HCT116 (cell line): Measurements from ENCODE around the gene ZNF32. TPM values are rescaled to one million over a fixed set of nuclear protein-coding genes. Genes with fewer than 3 reads are reported as not detected.

Source experiments
- ATAC-seq: fragments of 200-7000 bp; cut with Tn5 transposase; 2 replicates; pipeline ENCODE4 v1.9.1; 2020; ENCODE audit warnings: mild to moderate bottlenecking, moderate library complexity
- BruUV-seq: library from RNA; stranded (reverse); fragments of 400-500 nt; replicated peaks from 2 replicates; lab custom pipeline; 2021; lab: Mats Ljungman, UMichigan
- CTCF ChIA-PET: fragments of 300-600 bp; sonication (Branson Sonifier 250); formaldehyde crosslinking; loops from one replicate; lab custom pipeline; 2021; ENCODE audit warnings: antibody characterized with exemption; lab: Charles Lee
- POLR2A ChIA-PET: fragments of 300-600, 350-600 bp; sonication (Branson Sonifier 250); formaldehyde crosslinking; loops from one replicate; lab custom pipeline; 2021; ENCODE audit warnings: antibody characterized with exemption; lab: Charles Lee
- RAD21 ChIA-PET, 2 experiments: fragments of 300-600 bp; sonication (Branson Sonifier 250); formaldehyde crosslinking; loops; one replicate each; lab custom pipeline; 2023; ENCODE audit warnings: low total read pairs in 2 of 2; ENCODE audit not compliant: uncharacterized antibody in 2 of 2, unreplicated experiment in 2 of 2, low non-redundant PET in 1 of 2; lab: Charles Lee
- DNase-seq: peaks from one replicate; pipeline ENCODE4 v3.0.0-alpha.2; 2010; ENCODE audit warnings: low read depth, low spot score
- H2AFZ ChIP-seq: fragments of 200-600 bp; shearing (Covaris generic), sonication (generic); 2 replicates; pipeline ENCODE4 v1.6.1; 2017; ENCODE audit warnings: low read depth, mixed run types, mixed read lengths, antibody characterized with exemption, low read length; ENCODE audit not compliant: poor library complexity, severe bottlenecking
- H3K27ac ChIP-seq: 2 replicates; pipeline ENCODE4 v1.5.1; 2012; ENCODE audit warnings: low read depth, low read length
- H3K27me3 ChIP-seq: fragments of 200-600 bp; sonication (generic); 2 replicates; pipeline ENCODE4 v1.6.1; 2016; ENCODE audit warnings: mixed run types, low read length, mixed read lengths; ENCODE audit not compliant: insufficient read depth
- H3K36me3 ChIP-seq, 2 experiments: fragments of 200-500 bp in 1 of 2; fragments of 200-600 bp in 1 of 2; sonication (Bioruptor generic) in 1 of 2; sonication (generic) in 1 of 2; 2 replicates each; pipeline versions ENCODE4 v1.5.1 to v1.6.1; 2014 to 2016; ENCODE audit warnings: low read length in 2 of 2, inconsistent platforms in 1 of 2, mixed read lengths in 1 of 2, mixed run types in 1 of 2; ENCODE audit not compliant: insufficient read depth in 2 of 2, control insufficient read depth in 1 of 2
- H3K4me1 ChIP-seq, 2 experiments: fragments of 200-600 bp in 1 of 2; sonication (generic) in 1 of 2; 2 replicates each; pipeline versions ENCODE4 v1.5.1 to v1.6.1; 2012 to 2017; ENCODE audit warnings: low read length in 2 of 2, inconsistent platforms in 1 of 2, mild to moderate bottlenecking in 1 of 2, mixed read lengths in 1 of 2, mixed run types in 1 of 2, moderate library complexity in 1 of 2; ENCODE audit not compliant: insufficient read depth in 2 of 2, control insufficient read depth in 1 of 2
- H3K4me2 ChIP-seq: fragments of 200-600 bp; sonication (generic); 2 replicates; pipeline ENCODE4 v1.6.1; 2017; ENCODE audit warnings: mixed run types, low read length, mixed read lengths
- H3K4me3 ChIP-seq, 2 experiments: fragments of 200-600 bp in 1 of 2; sonication (generic) in 1 of 2; replicated peaks in 1 of 2; 2 replicates each; pipeline ENCODE4 v1.5.1; 2011 to 2016; ENCODE audit warnings: low read length in 2 of 2, control low read depth in 1 of 2, low read depth in 1 of 2, mild to moderate bottlenecking in 1 of 2, mixed read lengths in 1 of 2, mixed run types in 1 of 2
- H3K79me2 ChIP-seq: fragments of 200-600 bp; sonication (generic); 2 replicates; pipeline ENCODE4 v1.6.1; 2017; ENCODE audit warnings: mild to moderate bottlenecking, mixed run types, low read length, moderate library complexity, mixed read lengths; ENCODE audit not compliant: insufficient read depth
- H3K9ac ChIP-seq: fragments of 200-600 bp; sonication (generic); 2 replicates; pipeline ENCODE4 v1.6.1; 2016; ENCODE audit warnings: low read length, mixed read lengths
- H3K9me2 ChIP-seq: fragments of 200-600 bp; sonication (generic), shearing (Covaris generic); 2 replicates; pipeline ENCODE4 v1.6.1; 2017; ENCODE audit warnings: mixed run types, mild to moderate bottlenecking, moderate library complexity; ENCODE audit not compliant: insufficient read depth
- H3K9me3 ChIP-seq, 2 experiments: fragments of 200-500 bp in 1 of 2; fragments of 200-600 bp in 1 of 2; sonication (Bioruptor generic) in 1 of 2; sonication (generic) in 1 of 2; 2 replicates each; pipeline ENCODE4 v1.6.1; 2014 to 2017; ENCODE audit warnings: low read length in 2 of 2, mixed read lengths in 2 of 2, inconsistent platforms in 1 of 2, low read depth in 1 of 2, mild to moderate bottlenecking in 1 of 2, mixed run types in 1 of 2, moderate library complexity in 1 of 2; ENCODE audit not compliant: control insufficient read depth in 1 of 2, insufficient read depth in 1 of 2
- H4K20me1 ChIP-seq: fragments of 200-600 bp; sonication (generic), shearing (Covaris generic); 2 replicates; pipeline ENCODE4 v1.6.1; 2017; ENCODE audit warnings: mixed run types, mild to moderate bottlenecking, moderate library complexity; ENCODE audit not compliant: insufficient read depth
- CTCF ChIP-seq, 3 experiments: fragments of 200-600 bp in 1 of 3; sonication (generic) in 1 of 3; IDR thresholded peaks in 2 of 3; conservative IDR thresholded peaks in 1 of 3; 2 replicates each; pipeline ENCODE4 v1.5.1; 2012 to 2017; ENCODE audit warnings: low read depth in 2 of 3, low read length in 2 of 3, antibody characterized with exemption in 1 of 3, borderline replicate concordance in 1 of 3, control low read depth in 1 of 3, mild to moderate bottlenecking in 1 of 3, mixed read lengths in 1 of 3, mixed run types in 1 of 3, moderate library complexity in 1 of 3; ENCODE audit not compliant: insufficient read depth in 1 of 3
- EGR1 ChIP-seq: IDR thresholded peaks from 2 replicates; pipeline ENCODE4 v1.6.1; 2012; ENCODE audit warnings: low read depth
- ELF1 ChIP-seq: IDR thresholded peaks from 2 replicates; pipeline ENCODE4 v1.6.1; 2012; ENCODE audit warnings: low read depth, borderline replicate concordance
- RAD21 ChIP-seq: IDR thresholded peaks from 2 replicates; pipeline ENCODE4 v1.6.1; 2012; ENCODE audit warnings: low read depth, mild to moderate bottlenecking
- TCF7L2 ChIP-seq: IDR thresholded peaks from 2 replicates; pipeline ENCODE4 v1.7.0; 2011; ENCODE audit warnings: borderline replicate concordance, inconsistent platforms; ENCODE audit not compliant: insufficient read depth, insufficient read length; ENCODE audit errors: extremely low read depth
- ZBTB33 ChIP-seq: IDR thresholded peaks from 2 replicates; pipeline ENCODE4 v1.6.1; 2011; ENCODE audit warnings: mild to moderate bottlenecking, low read length, moderate library complexity; ENCODE audit not compliant: insufficient replicate concordance; ENCODE audit errors: extremely low read depth
- intact Hi-C: fragments of 100-400 bp; cut with micrococcal nuclease; formaldehyde crosslinking; loops from 2 replicates; pipeline ENCODE4 v1.10.0; 2022
- total RNA-seq: library from RNA; stranded (reverse); gene quantifications from one replicate; pipeline ENCODE4 v1.2.1, GENCODE V29; 2021; ENCODE audit not compliant: unreplicated experiment

Gene ZNF32
- total RNA-seq, 1 experiment from 2014 or later = 10.3 TPM

GRCh38 chr10:43653746-43654145, 5.1 kb upstream of the ZNF32 start:
- Histone ChIP-seq H4K20me1 (no peaks in the 10 kb centered on the region), H3K27me3 (no peaks in the 10 kb centered on the region), H3K9me3 (no peaks in the 10 kb centered on the region), H3K9me2 (no peaks in the 10 kb centered on the region), H3K4me3 (no peak overlapping the region), H2AFZ (no peak overlapping the region), H3K27ac (no peak overlapping the region), H3K4me2 (no peak overlapping the region; the same call in 1 of the 2 replicates), H3K4me1 (peaks cover 0 to 7% of the 10 kb centered on the region in 2 experiments; a peak in 1 of 4 replicates), H3K36me3 (no peaks in the 10 kb centered on the region), H3K79me2 (no peaks in the 10 kb centered on the region), H3K9ac (no peak overlapping the region)
- DNase-seq = no peak
- POLR2A ChIA-PET = no interaction called here
- RAD21 ChIA-PET = no interaction called here
- no peak for ATAC-seq
- TF ChIP-seq TCF7L2 (no peak), ZBTB33 (no peak), CTCF (IDR thresholded peaks at IDR 0.05 in 2 of 3, conservative IDR thresholded peaks at IDR 0.05 in 1 of 3; ENCODE audit: borderline replicate concordance in 1 of 3, insufficient read depth in 1 of 3, low read depth in 2 of 3, low read length in 2 of 3) (no peak), RAD21 (no peak), EGR1 (no peak), ELF1 (no peak)
- intact Hi-C loops = no loop called here
- CTCF ChIA-PET = no interaction called here
- BruUV-seq = no TSS peak
